GM18858 (cell line): ENCODE measurements around the gene LST1.
"Not testable (repeated sequence)": the region's sequence is repeated elsewhere in the genome, so short reads cannot be mapped to it uniquely, and the experiment has no call there.

ENCODE experiments used
- ATAC-seq: cut with Tn5 transposase; IDR thresholded peaks from one replicate; pipeline ENCODE4 v1.9.1; 2021; ENCODE audit not compliant: unreplicated experiment

The LST1 gene

DNA sequence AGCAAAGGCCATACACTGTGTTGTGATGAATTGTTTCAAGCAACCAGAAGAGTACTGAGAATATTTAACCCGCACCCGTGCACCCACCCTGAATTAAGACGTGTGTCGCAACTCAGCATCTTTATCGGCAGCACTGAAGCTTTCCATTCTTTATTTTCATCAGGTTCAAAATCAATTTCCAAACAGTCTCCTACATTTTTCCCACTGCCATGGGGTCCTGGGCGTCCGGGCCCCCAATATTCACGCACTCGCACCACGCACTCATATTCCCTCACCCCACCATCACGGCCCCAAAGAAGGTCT is 5.7 kb upstream of the LST1 start:
- no peak for ATAC-seq

DNA sequence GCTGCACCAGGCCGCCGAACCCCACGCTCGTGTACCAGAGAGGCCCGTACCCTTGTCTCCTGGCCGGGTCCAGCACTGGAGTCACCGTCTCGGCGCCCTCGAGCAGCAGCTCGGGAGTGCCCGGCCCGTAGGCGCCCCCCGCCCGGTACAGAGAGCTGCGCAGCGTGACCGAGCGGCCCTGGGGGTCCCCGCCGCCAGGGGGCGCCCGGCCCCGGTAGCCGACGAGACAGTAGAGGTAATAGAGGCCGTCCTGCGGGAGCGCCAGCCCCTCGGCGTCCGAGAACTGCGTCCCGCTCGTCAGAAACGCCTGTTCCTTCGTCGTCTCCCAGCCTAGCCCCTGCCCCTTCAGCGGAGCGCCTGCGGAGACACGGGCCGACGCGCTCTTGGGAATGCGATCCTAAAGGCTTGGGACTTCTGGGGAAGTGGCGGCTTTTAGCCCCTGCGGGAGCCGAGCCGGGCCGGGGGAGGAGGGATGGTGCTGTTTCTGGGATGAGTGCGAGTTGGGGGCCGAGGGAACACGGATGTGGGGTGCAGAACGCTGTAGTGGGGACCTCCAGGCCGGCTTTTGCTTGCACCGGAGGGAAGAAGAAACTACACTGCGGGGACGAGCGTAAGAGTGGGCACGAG is 5.2 kb upstream of the LST1 start:
- ATAC-seq, result peak; percentile 51

DNA sequence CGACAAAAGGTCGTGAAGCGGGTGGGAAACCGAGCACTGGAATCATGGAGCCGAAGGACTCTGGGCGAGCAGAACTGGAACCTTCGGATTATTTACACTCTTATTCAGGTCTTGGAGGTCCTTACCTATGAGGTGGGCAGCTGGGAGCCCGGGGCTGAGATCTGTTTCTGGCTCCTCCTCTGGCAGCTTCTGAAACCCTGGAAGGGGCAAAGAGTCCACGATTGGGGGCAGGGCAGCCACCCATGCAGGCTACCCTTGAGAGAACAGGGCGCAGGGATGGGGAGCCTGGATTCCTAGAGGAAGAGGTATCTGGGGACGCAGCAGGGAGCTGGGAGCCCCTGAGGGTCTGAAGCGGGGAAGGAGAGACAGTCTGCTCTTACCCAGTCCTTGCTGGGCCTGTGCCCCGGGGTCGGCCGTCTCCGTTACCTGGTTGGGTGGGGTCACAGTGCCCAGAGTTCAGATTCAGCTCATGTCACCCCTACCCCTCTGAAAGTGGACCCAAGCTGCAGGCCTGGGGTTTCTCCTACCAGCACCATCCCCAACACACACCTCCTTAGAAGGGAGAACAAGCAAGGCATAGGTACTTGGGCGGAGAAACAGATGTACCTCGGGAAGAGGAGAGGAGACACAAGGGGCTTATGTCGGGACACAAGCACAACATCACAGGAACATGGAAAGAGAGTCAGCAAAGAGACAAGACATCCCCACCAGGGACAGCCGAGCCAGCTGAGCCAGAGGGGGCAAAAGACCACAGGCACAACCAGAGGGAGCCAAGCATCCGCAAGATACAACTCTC is 4.4 kb upstream of the LST1 start:
- ATAC-seq, result no peak

DNA sequence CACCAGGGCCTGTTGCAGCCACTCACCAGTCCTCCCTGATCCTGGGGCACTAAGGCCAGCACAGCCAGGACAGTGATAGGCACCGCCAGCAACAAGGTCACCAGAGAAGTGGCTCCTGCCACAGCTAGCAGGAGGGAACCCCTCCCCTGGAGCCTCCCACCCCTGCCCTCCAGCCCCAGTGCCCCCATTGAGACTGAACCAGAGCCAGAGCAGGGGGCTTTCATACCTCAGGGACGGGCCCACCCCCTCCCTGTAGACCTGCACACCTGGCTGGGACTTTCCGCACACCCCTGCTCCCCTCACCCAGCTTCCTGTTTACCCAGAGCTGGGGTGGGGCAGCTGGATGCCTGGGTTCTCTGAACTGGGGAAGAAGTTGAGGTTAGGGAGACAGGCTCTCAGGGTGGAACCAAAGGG is 3.8 kb upstream of the LST1 start, which contains the start of gene LTB:
LTB (minus strand) TSS at position 195 of the 414 bp plus-strand sequence; CDS start at position 188, 7 bp downstream.
- no peak for ATAC-seq

DNA sequence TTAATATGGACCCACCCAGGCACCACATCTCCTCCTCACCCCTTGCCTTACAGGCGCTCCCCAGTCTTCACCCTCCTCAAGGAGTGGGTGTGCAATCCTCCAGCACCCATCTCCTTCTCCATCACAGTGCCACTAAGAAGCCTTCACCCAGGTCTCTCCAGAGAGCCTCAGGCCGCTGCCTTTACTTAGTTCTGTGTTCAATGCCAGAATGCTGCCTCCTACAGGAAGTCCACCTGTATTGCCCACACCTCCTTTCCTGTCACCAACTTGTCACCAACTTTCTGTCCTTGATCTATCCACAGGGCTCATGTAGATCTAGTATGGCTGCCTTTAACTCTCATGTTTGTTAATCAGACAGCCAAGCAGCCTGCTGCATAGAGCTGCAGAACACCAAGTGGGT is 586 bp upstream of the LST1 start:
- ATAC-seq, result no peak

DNA sequence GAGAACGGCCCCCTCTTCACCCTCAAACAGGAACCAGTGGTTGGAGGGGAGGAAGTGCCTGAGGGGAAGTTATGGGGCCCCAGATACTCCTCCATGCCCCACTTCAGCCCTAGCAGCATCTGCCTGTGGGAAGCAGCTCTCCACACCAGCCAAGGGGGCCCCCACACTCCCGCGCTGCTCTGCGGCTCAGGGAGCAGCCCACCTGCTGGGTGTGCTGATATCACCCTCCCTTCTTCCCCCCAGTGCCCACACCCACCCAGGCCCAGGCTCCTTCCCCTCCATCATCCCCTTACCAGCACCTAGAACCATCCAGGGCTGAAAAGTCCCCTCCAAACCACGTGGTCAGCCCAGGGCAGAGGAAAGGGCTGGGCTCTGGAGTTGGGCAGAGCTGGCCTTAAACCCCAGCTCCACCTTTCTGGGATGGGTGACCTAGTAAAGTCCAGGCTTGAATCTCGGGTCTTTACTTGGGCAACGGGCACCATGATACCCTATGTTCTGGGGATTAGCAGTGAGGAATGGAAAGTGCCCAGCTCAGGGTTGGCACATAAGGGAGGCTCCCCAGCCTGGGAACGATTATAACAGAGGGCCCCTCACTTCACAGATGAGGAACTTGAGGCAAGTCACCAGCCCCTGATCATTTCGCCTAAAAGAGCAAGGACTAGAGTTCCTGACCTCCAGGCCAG is 663 bp downstream of the LST1 start:
- no peak for ATAC-seq

DNA sequence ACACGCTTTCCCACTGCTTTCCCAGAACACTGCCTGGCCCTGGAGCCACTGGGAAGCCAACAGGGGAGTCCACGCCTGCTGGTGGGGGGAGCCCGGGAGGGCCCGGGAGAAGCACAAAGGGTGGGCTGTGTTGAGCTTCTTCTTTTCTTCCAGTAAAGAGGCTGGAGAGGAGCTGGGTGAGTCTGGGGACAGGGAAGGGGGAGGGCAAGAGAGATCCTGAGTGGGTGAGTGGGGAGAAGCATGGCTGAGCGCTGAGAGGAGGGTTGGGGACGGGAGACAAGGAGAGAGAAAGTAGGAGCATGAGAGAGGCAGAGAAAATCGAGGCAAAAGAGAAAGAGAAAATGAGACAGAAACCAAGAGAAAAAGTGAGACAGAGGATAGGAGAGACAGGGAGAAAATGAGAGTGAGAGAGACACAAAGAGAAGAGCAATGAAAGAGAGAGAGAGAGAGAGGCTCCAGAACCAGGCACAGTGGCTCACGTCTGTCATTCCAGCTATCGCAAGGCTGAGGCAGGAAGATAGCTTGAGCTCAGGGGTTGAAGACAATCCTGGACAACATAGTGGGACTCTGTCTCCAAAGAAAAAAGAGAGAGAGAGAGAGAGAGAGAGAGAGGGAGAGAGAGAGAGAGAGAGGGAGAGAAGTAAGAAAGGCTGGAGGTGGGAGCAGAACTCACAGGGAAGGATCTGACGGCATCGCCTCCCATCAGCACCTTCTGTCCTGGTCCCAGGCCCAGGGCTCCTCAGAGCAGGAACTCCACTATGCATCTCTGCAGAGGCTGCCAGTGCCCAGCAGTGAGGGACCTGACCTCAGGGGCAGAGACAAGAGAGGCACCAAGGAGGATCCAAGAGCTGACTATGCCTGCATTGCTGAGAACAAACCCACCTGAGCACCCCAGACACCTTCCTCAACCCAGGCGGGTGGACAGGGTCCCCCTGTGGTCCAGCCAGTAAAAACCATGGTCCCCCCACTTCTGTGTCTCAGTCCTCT is 2.0 kb downstream of the LST1 start:
- ATAC-seq, result no peak

DNA sequence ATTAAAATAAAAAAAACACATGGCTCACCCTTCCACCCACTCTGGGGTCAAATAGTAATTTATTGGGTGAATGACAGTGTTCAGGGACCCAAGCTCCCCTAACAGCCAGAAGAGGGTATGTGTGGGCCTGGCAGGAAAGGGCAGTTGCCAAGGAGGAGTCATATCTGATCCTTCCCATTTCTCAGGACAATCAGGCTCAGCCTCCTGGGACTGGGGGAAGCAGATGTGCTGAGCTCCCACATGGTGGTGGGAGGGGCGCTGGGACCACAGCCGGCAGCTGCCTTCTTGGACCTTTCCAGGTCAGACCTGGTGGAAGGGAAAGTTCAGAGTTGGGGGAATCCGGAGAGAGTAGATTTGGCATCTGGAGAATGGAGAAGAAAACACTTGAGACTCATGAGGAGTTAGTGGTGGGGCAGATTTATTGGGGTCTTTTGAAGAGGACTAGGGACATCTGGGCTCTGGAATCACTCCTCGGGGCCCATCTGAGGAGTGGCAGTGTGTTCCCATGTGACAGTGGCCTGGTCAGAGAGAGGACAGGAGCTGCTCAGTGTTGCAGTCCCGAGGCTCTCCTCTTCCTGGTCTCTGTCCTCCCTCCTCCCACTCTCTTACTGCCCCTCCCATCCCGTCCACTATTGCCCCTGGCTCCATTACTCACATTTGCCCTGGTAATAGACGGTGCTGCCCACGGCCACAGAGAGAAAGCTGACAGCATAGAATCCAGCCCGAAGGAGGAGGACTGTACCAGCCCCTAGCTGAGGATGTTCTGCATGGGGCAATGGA is 3.0 kb downstream of the LST1 start:
- no peak for ATAC-seq

DNA sequence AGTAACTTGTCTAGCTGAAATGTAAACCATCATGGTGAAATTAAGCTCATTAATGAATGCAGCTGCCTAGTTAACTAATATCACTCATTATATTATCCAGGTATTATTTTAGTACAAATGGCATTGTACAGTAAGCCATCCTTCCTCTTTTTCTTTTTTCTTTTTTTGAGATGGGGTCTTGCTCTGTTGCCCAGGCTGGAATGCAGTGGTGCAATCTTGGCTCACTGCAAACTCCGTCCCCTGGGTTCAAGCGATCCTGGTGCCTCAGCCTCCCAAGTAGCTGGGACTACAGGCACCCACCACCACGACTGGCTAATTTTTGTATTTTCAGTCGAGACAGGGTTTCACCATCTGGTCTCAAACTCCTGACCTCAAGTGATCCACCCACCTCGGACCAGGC is 4.6 kb downstream of the LST1 start:
- ATAC-seq, result not testable (repeated sequence)

DNA sequence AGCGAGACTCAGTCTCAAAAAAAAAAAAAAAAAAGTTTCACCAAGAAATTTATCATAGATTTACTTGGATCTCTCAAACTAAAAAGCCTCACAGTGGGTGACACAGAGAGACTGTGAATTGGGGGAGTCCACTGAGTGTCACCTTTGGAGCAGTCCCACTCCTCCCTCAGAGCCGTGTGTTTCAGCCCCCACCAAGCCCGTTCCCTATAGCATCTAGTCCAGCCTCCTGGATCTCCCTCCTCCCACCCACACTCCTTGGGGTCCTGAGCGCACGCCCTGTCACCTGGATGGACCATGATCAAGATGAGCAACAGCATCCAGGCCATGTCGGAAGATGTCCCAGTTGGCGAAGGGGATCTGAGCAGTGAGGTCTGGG is 6.3 kb downstream of the LST1 start:
- no peak for ATAC-seq

DNA sequence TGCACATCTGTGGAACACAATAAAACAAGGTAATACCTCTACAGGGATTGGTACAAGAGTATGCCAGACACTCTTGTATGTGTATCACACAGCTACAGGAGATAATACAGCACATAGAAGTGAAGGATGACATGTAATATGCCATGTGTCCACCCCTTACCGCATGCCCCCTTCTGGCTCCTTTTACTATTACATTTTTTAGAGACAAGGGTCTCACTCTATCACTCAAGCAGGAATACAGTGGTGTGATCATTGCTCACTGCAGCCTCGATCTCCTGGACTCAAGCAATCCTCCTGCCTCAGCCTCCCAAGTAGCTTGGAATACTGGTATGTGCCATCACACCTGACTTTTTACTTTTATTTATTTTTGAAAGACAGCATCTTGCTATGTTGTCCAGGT is 10.9 kb downstream of the LST1 start:
- ATAC-seq, result no peak

DNA sequence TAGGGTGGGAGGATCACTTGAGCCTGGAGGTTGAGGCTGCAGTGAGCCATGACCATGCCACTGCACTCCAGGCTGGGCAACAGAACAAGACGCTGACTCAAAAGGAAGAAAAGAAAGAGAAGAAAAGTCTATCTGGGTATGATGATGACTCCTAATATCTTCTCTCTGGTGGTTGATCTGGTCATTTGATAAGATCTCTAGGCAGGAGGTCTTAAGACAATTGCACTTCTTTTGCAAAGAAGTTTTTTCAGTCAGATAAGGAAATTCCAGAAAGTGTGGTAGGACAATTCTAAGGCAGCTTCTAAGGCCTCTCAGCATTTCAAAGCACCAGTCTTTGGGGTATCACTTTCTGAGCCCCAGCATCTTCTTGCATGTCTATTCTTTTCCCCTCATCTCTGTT is 21.2 kb downstream of the LST1 start:
- ATAC-seq, result no peak

DNA sequence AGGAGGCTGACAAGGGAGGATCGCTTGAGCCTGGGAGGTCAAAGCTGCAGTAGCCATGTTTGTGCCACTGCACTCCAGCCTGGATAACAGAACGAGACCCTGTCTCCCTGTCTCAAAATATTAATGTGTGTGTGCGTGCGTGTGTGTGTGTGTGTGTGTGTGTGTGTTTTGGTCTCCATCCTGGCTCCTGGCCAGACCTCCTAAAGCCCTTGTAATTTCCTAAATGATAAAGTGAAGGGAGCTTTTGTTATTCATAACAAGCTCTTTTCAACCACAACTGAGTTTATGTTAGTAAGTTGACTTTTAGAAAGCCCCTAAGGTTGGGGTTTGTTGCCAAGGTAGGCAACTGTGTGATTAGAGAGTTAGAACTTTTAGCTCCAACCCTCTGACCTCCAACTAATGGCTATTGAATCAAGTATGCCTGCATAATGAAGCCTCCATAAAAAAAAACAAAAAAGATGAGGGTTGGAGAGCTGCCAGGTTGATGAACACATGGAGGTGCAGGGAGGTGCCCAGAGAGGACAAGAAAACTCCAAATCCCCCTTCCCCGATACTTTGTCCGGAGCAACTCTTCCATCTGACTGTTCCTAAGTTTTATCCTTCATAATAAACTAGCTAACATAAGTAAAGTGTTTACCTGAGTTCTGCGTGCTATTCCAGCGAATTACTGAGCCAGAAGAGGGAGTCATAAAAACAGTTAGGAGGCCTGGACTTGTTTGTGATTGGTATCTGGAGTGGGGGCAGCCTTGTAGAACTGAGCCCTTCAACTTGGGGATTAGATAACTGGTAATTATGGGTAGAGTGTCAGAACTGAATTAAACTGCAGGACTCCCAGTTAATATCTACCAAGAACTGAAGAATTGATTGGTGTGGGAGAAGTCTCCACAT is 23.7 kb downstream of the LST1 start:
- no peak for ATAC-seq

DNA sequence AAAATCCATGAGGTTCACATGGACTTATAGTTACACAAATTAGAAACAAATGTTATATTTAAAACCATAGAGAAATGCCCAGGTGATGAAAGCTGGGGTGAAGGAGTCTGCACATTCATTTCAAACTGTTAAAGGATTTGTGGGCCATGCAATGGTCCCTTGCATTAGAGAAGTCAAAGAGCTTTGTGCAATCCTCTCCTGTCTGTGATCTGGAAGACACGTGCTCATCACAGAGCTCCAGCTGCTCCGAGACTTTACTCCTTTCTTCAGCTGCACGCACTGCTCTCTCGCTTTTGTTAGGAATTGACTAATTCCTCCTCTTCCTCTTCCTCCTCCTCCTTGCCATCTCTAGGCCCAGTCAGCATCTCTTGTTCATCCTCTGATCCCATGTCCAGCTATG is 24.9 kb downstream of the LST1 start:
- no peak for ATAC-seq

DNA sequence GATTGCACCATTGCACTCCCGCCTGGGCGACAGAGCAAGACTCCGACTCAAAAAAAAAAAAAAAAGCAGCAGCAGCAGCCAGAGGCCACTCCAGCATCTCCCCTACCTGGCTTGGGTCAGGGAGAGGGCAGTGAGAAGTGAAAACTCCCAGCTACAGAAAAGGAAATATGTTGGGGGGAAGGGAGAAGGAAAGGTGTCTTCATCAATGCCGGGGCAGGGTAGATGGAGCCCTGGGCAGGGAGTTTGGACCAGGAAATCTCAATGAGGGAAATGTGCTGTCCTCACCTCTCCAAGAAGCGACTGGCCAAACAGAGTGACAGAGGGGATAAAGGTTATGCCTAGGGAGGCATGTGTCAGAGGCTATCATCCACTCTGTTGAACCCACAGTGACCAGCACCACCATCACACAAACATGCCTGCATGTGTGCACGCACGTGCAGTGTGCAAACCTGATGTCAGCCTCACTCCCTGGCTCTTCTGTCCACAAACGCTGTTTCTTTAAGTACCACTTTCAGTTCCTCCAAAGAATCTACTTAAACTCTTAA is 28.1 kb downstream of the LST1 start:
- no peak for ATAC-seq

DNA sequence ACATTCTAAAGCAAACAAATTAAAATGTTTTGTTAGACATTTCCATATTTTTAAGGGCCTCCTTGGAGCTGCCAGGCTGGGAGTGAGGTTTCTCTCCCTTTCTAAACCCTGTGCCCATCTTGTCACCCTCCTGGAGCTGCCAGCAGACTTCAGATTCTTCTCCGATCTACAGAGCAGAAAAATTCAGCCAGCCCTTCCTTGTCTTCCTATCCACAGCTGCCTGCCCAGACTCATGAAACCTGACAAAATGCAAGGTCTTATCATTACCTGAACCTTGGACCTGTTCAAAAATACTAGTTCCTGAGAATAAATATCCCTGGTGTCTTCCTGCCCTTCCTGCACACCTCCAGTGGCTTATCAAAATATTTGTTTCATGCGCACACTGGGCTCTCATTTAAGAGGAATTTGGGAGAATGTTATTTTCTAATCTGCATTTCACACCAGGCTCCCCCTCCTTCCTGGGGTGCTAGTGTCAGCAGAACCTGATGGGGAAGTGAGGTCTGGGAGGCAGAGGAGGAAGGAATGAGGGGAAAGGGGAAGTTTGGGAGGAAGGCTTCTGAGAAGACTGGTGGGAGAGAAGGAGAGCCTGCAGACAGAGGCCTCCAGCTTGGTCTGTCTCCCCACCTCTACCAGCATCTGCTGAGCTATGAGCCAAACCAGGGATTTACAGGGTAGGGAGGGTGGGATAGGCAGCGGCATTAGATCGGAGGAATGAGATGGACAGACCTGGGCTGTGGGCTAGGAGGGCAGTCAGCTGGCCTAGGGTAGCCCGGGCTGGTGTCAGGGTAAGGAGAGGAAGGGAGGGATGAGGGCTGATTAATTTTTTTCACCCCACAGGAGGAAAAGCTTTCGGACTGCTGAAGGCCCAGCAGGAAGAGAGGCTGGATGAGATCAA is 28.9 kb downstream of the LST1 start, which contains the start of gene AIF1:
AIF1 (plus strand) TSS at position 551 of the 895 bp plus-strand sequence; CDS start at position 647, 96 bp downstream.
- ATAC-seq, result no peak

DNA sequence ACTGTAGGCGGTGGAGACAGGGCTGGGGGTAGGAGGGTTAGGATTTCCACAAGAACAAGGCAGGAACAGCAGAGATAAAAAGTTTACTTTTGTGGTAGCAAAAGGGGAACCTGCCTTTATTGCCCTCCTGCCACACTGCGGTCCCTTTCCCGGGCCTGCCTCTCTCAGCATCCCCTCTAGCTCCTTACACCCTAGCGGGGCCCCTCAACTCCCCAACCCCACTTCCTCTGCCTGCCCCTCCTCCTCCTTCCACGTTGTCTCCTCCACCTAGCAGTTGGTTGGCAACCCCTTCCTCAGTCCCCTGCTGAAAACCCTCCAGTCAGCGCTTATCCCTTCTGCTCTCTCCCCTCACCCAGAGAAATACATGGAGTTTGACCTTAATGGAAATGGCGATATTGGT is 29.7 kb downstream of the LST1 start:
- no peak for ATAC-seq

DNA sequence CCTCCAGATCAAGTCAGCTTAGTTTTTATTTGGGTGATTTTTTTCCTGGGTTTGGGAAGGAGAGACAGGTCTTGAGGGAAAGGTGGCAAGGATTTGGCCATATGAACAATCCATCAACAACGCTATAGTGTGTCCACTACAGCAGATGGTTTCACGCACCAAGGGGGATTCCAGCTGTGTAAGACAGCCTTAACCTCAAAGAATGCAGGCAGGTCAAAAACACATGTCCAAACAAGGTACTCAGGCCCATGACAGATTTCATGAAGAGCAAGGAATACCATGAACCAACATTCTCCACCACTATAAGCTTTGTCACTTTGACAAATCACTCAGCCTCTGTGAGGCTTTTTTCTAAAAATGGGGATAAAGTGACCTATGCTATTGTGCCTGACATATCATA is 30.9 kb downstream of the LST1 start:
- no peak for ATAC-seq
